Testis (tissue), 2 donors: ENCODE data around the gene PAPSS2.

ENCODE experiments used
- POLR2A ChIP-seq: fragments of 450-650 bp; IDR thresholded peaks from one replicate; pipeline ENCODE4 v1.6.1; 2017; ENCODE audit warnings: antibody characterized with exemption, mild to moderate bottlenecking, moderate library complexity
- TF ChIP-seq, protein P1 (sequence below), 3 experiments: fragments of 450-650 bp in 2 of 3; fragments of 200-600 bp in 1 of 3; sonication (generic) in 1 of 3; IDR thresholded peaks; one replicate each; pipeline ENCODE4 v1.5.1; 2016 to 2019; ENCODE audit warnings: antibody characterized with exemption in 3 of 3, mild to moderate bottlenecking in 2 of 3, moderate library complexity in 1 of 3

GRCh38 chr10:87794285-87794684, 134.6 kb downstream of the PAPSS2 start:
- no peak for TF ChIP-seq POLR2A
- TF ChIP-seq, protein P1, sequence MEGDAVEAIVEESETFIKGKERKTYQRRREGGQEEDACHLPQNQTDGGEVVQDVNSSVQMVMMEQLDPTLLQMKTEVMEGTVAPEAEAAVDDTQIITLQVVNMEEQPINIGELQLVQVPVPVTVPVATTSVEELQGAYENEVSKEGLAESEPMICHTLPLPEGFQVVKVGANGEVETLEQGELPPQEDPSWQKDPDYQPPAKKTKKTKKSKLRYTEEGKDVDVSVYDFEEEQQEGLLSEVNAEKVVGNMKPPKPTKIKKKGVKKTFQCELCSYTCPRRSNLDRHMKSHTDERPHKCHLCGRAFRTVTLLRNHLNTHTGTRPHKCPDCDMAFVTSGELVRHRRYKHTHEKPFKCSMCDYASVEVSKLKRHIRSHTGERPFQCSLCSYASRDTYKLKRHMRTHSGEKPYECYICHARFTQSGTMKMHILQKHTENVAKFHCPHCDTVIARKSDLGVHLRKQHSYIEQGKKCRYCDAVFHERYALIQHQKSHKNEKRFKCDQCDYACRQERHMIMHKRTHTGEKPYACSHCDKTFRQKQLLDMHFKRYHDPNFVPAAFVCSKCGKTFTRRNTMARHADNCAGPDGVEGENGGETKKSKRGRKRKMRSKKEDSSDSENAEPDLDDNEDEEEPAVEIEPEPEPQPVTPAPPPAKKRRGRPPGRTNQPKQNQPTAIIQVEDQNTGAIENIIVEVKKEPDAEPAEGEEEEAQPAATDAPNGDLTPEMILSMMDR (IDR thresholded peaks at IDR 0.05): no peak
